Adrenal gland (tissue), 5 donors: ENCODE measurements around the gene SYTL3.

ENCODE experiments used
- CTCF ChIP-seq, 6 experiments: fragments of 450-650 bp in 4 of 6; fragments of 200-600 bp in 2 of 6; sonication (generic) in 1 of 6; IDR thresholded peaks; 1 replicate in 5 of 6; 2 replicates in 1 of 6; pipeline versions ENCODE4 v1.5.1 to v1.8.0; 2016 to 2021; ENCODE audit warnings: antibody characterized with exemption in 6 of 6, mild to moderate bottlenecking in 2 of 6, moderate library complexity in 1 of 6
- POLR2A ChIP-seq, 2 donors: fragments of 450-650 bp; IDR thresholded peaks; one replicate each; pipeline ENCODE4 v1.6.1; 2017; ENCODE audit warnings: antibody characterized with exemption in 2 of 2, mild to moderate bottlenecking in 2 of 2, moderate library complexity in 1 of 2
- donor health status: DM: no; HTN: no; CAD: no.

GRCh38 chr6:158703111-158703836, 53.4 kb downstream of the SYTL3 start:
- TF ChIP-seq CTCF (IDR thresholded peaks at IDR 0.05) = no peak
- no peak for TF ChIP-seq POLR2A (IDR thresholded peaks at IDR 0.05)
